Left kidney (tissue), 2 donors: ENCODE data around the gene P2RY8. TPM values are rescaled to one million over a fixed set of nuclear protein-coding genes. Genes with fewer than 3 reads are reported as not detected.
"Not testable (repeated sequence)": the region's sequence is repeated elsewhere in the genome, so short reads cannot be mapped to it uniquely, and the experiment has no call there.

ENCODE experiments used
- DNase-seq: peaks from one replicate; pipeline ENCODE4 v3.0.0-alpha.2; 2013
- polyA plus RNA-seq: library from polyadenylated mRNA; unstranded; fragments of 120-200 nt; gene quantifications from one replicate; pipeline ENCODE4 v1.2.1, GENCODE V29; 2013; ENCODE audit not compliant: insufficient read length

P2RY8 gene
- polyA plus RNA-seq, 1 donor, result 0.73 TPM

DNA sequence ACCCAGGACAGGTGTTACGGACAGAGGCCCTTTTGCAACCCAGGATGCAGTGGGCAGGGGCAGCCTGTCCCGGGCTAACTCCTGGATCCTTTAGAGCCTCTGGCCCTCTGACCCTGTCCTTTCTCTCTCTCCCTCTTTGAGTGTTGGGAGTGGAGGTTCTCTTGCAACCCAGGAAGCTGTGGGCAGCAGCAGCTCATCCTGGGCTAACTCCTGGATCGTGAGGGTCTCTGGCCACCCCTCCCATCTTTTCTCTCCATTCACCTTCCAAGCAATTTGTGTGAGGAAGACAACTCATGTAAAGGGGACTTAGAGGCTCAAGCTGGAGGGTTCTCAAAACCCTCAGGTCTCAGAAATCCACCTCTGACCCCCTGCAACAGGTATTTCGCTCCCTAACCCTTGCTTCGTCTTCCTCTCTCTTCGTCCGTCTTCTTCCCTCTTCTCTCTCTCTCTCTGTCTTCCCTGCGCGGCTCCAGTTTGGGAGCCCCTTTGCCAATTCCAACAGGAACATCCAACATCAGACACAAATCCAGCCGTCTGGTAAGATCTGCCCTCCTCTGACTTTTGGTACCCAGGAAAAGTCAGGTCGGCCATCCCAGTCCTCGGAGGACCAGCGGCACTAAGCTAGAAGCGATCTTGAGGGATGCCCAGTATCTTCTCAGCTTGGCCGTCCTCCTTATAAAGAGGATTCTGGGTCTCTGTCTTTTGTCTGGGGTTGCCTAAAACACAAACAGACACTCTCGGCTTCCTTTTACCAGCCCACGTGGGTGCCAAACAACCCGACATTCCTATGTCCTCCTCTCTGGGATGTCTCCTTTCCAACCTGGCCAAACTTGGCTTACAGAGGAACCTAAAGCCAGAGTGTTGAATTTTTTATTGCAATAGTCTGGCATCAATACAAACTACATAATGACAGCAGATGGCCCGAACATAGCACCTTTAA, 92.2 kb downstream of the P2RY8 start:
- no peak for DNase-seq

DNA sequence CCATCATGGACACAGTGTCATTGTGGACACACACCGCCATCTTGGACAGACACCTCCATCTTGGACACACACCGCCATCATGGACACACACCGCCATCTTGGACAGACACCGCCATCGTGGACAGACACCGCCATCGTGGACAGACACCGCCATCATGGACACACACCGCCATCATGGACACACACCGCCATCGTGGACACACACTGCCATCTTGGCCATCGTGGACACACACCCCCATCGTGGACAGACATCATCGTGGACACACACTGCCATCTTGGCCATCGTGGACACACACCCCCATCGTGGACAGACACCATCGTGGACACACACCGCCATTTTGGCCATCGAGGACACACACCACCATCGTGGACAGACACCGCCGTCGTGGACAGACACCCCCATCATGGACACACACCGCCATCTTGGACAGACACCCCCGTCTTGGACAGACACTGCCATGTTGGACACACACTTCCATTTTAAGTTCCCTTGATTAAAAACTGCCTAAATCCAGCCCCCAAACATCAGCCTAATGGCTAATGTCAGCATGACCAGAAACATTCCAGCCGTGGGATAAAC, 93.4 kb downstream of the P2RY8 start:
- DNase-seq, result no peak

DNA sequence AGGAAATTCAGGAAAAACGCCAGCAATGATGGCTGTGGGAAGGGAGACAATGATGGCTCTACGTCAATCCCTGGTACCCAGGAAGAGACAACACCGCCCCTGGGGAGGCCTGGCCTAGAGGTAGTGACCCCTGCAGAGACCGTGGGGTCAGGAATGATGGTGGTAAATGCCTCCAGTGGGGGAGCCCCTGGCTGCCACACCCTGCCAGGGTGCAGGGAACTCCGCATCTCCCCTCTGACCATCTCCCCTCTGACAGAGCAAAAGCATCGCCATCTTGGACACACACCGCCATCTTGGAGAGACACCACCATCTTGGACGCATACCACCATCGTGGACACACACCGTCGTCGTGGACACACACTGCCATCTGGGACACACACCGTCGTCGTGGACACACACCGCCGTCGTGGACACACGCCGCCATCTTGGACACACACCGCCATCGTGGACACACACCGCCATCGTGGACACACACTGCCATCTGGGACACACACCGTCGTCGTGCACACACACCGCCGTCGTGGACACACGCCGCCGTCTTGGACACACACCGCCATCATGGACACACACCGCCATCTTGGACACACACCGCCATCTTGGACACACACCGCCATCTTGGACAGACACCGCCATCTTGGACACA, 94.1 kb downstream of the P2RY8 start:
- no peak for DNase-seq

DNA sequence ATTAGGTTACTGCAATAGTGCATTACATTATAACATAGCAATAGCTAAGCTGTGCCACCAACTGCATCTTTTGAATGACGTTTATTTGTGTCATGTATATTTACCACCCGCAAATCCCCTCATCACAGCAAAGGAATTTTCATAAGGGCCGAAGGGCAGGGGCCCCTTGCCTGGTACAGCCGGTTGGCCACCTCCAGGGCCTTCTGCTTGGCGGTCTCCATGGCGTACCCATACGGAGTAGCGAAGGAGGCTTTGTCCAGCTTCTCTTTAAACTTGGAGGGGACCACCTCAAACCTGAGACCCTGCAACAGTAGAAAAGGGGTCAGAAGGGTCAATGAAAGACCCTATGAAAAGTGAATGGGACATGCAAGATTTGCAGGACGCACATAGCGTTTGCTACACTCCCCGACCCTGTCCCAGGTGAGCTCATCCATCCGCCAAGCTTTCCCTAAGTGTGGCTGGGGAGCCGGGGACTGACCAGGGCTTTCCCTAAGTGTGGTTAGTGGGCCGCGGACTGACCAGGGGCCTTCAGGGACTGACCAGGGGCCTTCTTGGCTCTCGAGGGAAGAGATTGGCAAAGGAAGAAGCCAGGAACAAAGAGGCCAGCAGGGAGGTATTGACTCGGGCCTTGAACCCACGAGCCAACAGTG, 94.8 kb downstream of the P2RY8 start:
- no peak for DNase-seq

DNA sequence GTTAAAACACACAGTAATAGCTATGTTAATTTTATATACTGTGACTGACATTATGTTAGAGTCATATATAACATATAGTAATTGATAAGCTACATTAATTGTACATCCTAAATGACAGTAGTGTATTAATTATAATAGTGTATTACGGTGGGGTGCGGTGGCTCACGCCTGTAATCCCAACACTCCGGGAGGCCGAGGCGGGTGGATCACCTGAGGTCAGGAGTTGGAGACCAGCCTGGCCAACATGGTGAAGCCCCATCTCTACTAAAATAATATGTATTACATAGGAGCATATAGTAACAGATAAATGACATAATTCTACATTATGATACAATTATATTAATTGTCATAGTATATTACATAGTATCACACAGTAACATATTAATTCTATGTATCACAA, 96.5 kb downstream of the P2RY8 start:
- DNase-seq, result no peak

DNA sequence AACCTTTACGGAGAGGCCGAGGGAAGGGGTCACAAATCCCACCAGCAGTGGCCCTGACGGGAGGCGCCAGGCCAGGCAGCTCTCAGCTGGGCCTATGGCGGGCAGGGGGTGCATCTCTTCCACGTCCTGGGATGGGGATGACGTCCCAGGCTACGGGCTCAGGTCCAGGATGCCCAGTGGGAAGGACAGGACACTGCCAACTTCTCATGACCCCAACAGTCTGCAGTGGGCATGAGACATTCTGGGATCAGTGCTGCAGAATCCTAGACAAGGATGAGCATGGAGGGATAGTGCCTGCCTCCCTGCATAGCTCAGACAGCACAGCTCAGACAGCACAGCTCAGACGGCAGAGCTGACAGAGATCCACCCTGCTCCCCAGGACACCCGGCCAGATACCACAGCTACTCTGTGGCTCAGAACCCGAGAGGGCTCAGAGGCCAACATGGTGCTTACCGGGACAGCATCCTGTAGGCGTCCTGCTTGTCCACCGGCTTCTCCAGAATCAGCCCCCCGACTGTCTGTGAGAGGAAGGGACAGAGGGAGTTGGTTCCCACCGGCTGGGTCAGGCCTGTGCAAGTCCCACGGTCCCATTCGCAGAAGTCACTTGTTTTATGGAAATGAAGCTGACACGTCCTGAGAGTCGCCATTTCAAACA, 101.6 kb downstream of the P2RY8 start:
- DNase-seq, result no peak

DNA sequence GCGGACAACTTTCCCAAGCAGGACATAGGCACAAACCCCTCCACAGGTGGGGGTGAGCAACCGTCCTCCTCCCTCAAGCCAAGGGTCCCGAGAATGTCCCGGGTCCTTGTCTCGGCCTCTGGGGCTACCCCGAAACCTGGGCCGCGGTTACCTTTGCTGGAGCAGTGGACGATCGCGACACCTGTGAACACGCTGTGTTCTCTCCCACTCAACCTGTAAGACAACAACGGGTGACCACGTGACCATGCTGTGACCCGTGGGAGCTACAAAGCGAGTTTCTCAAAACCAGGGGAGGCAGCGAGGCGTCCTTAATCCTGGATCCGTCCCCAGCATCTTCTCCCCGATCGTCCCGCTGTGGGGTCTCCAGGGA, 102.1 kb downstream of the P2RY8 start:
- no peak for DNase-seq

DNA sequence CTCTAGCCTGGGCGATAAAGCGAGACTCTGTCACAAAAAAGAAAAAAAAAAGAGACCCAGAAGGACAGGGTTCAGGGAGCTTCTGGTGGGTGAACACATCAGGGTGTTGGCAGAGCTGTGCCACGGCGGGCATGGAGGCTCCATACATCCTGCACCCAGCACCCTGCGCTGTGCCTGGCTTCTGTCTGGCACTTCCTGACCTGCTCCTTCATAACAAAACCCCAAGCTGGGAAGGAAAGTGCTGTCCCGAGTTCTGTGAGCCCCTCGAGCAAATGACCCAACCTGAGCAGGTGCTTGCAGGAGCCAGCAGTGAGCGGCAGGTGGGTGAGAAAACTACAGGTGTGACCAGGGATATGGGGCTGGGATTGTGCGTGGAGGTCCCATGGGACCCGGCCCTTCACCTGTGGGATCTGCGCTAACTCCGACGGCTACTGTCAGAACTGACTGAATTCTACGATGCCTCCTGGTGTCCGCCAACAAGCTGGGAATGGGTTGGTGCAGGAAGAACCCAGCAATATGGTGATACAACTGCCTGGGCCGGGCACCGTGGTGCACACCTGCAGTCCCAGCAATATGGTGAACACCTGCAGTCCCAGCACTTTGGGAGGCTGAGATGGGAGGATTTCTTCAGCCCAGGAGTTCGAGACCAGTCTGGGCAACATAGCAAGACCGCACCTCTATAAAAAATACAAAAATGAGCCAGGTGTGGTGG, 103.2 kb downstream of the P2RY8 start:
- DNase-seq, result no peak

DNA sequence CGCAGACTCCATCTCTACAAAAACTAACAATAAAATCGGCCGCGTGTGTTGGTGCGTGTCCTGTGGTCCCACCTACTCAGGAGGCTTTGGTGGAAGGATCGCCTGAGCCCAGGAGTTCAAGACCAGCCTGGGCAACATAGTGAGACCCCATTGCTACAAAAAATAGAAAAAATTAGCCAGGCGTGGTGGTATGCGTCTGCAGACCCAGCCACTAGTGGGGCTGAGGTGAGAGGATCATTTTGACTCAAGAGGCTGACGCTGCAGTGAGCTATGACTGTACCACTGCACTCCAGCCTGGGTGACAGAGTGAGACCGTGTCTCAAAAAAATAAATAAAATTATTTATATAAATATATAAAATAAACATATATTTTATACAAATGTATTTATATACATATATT, 106.5 kb downstream of the P2RY8 start:
- no peak for DNase-seq

DNA sequence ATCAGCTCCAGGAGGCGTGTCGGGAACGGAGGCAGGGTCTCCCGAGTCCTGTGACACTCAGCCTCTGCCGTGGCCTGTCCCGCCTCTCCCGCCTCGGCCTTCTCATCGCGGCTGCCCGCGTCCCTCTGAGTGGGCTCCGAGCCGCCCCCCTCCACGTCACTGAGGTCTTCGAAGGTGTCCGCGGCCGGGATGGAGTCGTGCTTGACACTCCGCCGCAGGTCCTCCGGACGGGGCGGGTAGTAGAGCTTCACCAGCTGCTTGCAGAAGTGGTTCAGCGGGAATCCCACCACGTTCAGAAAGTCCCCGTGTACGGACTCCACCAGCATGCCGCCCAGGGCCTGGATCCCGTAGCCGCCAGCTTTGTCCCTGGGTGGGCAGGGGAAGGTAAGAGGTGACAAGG, 109.2 kb downstream of the P2RY8 start:
- DNase-seq, result no peak

DNA sequence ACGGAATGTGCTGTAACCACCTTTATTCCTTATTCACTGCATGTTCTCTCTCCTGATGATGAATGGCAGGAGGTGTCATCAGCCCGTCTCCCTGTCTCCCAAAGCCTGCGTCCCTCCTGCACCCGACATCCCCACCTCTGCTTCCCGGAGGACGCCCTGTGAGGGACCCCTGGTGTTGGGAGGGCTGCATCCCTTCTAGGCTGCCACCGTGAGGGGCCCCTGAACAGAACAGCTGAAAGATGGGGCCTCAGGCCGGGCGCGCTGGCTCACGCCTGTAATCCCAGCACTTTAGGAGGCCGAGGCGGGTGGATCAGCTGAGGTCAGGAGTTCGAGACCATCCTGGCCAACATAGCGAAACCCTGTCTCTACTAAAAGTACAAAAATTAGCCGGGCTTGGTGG, 110.7 kb downstream of the P2RY8 start:
- DNase-seq, result not testable (repeated sequence)

DNA sequence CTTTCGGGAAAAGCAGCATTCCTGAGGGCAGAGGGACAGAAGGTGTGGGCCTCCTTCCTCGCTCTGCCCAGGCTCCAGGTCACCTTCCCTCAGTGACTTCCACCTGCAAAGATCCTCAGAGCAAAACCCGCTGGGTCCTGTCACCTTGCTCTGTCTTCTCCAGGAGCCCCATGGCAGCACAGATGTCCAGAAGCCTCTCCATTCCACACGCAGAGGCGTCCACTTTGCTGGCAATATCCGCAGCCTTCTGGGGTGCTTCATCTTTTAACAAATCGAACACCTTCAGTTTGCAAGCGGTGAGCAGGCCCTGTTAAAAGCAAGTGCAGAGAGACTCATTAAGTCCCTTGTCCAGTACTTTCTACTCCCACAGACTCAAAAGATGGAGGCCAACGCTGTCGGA, 111.6 kb downstream of the P2RY8 start:
- no peak for DNase-seq

DNA sequence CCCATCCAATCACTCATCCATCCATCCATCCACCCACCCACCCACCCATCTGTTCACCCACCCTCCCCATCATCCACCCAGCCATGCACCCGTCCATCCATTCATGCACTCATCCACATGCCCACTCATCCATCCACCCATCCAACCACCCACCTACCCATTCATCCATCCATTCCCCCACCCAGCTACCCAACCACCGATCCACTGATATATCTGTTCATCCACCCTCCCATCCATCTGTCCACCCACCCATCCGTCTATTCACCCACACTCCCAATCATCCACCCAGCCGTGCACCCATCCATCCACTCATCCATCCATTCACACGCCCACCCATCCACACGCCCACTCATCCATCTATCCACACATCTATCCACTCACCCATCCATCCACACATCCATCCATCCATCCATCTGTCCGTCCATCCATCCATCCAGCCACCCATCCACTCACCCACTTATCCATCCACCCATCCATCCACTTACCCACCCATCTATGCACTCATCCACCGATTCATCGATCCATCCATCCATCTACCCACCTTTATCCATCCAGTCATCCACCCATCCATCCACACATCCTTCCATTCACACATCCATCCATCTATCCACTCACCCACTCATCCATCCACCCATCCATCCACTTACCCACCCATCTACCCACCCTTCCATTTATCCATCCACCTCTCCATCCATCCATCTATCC, 112.7 kb downstream of the P2RY8 start:
- DNase-seq, result no peak

DNA sequence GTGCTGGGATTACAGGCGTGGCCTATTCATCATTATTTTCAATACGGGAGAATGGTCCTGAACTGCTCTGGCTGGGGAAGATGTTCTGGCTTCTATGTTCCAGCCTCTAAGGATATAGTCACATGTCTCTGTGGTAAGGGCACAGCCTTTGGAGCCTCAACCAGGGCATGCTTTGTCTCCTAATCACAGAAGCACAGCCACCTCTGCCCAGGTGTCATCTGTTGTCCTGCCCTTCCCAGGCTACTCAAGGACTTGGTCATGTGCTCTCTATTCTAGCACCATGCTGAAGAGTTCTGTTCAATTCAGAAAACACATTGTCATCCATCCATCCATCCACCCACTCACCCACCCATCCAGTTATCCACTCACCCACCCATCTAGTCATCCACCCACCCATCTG, 113.8 kb downstream of the P2RY8 start:
- DNase-seq, result no peak

DNA sequence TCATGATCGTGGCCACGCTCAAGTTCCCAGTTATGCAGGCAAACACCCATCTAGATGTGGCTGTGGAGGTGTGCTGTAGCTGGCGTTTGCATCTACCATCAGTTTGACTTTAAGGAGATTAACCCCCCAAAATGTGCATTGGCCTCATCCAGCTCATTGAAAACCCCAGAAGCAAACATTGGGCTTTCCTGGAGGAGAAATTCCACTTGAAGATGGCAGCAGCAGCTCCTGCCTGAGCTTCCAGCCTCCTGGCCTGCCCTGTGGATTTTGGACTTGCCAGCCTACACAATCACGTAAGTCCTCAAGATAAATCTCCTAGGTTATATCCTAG, 114.9 kb downstream of the P2RY8 start:
- no peak for DNase-seq

DNA sequence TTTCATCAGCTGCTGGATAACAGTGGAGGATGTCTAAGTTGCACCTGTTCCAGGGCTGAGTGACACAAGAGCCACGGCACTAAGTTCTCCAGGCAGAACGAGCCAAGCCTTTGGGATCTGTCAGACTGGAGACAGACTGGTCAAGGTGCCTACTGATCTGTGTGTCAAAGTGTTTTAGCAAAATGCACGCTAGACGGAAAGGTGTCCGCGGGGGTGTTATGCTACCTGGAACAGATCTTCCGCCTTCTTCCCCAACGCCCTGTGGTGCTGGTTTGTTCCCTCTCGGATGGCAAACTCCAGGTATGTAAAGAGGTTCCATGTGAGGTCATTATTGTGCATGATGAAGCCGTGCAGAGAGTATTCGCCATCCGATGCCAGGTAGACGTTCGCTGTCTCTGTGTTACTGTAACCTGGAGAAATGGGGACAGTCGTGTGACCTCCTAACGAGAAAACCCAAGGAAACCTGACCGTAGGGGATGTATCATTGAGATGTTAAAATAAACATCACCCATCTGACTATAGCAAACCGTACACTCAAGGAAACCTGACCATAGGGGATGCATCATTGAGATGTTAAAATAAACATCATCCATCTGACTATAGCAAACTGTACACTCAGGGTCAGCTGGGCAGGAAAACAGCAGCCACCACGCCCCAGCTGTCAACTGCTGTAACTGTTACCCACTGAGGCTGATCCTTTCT, 115.4 kb downstream of the P2RY8 start:
- DNase-seq, result no peak

DNA sequence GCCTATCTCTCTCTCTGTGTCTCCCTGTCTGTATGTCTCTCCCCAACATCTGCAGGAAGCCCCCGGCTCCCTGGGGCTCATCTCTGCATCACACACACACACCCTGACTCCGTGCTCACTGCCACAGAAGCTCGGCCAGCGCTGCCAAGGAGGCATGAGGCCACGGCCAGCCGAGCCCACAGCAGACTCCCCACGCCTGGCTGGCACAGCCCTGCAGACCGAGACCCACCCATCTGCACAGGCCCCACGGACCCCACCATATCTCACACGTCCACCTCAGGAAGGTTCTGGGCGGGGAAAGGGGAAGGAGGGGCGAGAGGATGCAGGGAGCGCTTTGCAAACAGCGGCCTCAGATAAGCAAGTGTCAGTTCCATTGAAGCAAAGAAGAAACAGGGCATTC, 116.6 kb downstream of the P2RY8 start:
- no peak for DNase-seq

DNA sequence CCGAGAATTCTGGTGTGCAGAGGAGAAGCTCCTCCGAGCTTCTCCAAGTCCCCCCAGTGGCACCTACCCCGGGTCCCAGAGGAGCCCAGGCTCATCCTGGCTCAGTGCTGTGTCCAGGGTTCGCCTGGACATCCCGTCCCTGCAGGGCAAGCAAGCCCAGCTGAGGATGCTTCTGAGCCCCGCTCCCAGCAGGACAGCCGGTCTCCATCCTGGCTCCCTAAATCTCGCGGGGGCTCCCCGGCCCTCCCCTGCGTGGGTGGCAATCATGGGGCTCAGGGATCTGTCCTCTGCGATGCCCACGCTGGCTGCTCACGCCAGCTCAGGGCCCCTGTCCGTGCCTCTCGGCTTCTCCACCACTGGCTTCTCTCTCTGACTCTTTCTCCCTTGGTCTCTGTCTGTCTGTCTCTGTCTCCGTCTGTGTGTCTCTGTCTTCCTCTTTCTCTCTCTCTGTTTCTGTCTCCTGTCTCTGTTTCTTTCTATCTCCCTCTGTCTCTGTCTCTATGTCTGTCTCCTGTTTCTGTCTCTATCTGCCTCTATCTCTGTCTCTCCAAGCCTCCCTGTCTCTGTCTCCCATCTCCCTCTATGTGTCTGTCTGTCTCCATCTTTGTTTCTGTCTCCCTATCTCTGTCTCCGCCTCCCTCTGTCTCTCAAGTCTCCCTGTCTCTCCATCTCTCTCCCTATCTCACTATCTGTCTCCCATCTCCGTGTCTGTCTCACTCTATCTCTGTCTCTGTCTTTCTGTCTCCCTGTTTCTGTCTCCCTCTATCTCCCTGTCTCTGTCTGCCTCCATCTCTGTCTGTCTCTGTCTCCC, 117.2 kb downstream of the P2RY8 start:
- DNase-seq, result no peak

DNA sequence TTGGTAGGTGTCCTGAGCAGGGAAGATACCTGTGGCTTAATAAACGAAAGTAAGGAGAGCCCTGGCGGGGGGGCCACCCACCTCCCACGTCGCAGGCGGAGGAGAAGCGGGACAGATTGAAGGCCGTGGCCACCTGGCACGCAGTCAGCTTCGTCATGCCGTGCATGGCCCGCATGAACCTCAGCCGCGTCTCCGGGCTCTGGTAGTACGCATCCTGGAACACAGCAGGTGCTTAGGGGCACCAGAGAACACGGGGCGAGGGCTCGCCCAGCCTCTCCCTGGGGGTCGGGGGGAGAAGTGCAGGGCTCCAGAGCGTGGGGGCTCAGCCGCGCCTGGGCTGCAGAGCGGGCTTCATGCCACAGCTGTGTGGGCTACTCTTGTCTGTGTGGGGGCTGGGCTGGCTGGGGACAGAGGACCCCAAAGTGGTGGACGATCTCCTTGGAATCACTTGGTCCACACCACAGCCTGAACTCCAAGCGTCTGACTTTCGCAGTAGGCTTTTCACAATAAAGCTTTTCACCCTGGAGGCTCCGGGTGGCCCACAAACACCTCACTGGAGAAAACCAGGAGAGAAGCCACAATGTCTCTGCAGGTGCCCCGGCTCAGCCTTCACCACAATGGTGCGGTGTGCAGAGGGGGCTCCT, 118.0 kb downstream of the P2RY8 start:
- no peak for DNase-seq
